ENCODE data around the gene CINP. TPM values are rescaled to one million over a fixed set of nuclear protein-coding genes. Genes with fewer than 3 reads are reported as not detected.

The CINP gene
- total and polyA plus RNA-seq, 9 of the 15 experiments (the other 6 are each of a cell fraction or from before 2014, with no cell fraction given): 36.3 to 63.2 (median 43.7) TPM

- TF ChIP-seq CREB1 (IDR thresholded peaks at IDR 0.05) (peak; percentile 58), CREB1 (CRISPR knock-in tag; IDR thresholded peaks at IDR 0.05) (peak; percentile 74; the same call in 1 of the 2 replicates), SIN3A (IDR thresholded peaks at IDR 0.05; ENCODE audit: borderline replicate concordance in 2 of 2, control insufficient read depth in 1 of 2, low read depth in 2 of 2, low read length in 2 of 2) (peak in 1 of 2 experiments; percentile 45; a peak in 1 of 4 replicates), SRSF7 (optimal IDR thresholded peaks at IDR 0.05; ENCODE audit: low read depth, low read length) (no peak), RAD21 (CRISPR knock-in tag; conservative IDR thresholded peaks at IDR 0.05 in 1 of 2, IDR thresholded peaks at IDR 0.05 in 1 of 2) (no peak), ZSCAN32 (CRISPR knock-in tag; IDR thresholded peaks at IDR 0.05) (0 out of 2 replicates have a peak, but pooled peaks have one; percentile 14), XRCC5 (IDR thresholded peaks at IDR 0.05; ENCODE audit: low read depth, low read length) (peak; percentile 76; the same call in 1 of the 2 replicates), YBX1 (IDR thresholded peaks at IDR 0.05) (no peak), ATF6 (CRISPR knock-in tag; IDR thresholded peaks at IDR 0.05) (peak; percentile 56; the same call in 1 of the 2 replicates), CUX1 (CRISPR knock-in tag; IDR thresholded peaks at IDR 0.05) (0 out of 2 replicates have a peak, but pooled peaks have one; percentile 48), SAFB (IDR thresholded peaks at IDR 0.05; ENCODE audit: borderline replicate concordance, low read depth, low read length) (no peak), EGR1 (conservative IDR thresholded peaks at IDR 0.05) (peak; percentile 33), CREB3 (tag; conservative IDR thresholded peaks at IDR 0.05; ENCODE audit: low read depth) (no peak), ETV6 (IDR thresholded peaks at IDR 0.05; ENCODE audit: borderline replicate concordance in 1 of 2, low read depth in 2 of 2, low read length in 1 of 2) (no peak), ETV6 (CRISPR knock-in tag; IDR thresholded peaks at IDR 0.05; ENCODE audit: borderline replicate concordance) (0 out of 2 replicates have a peak, but pooled peaks have one; percentile 26), TFE3 (CRISPR knock-in tag; IDR thresholded peaks at IDR 0.05) (no peak)
These were observed 45.7 kb downstream of the CINP start (continued) for GRCh38 chr14:102316743-102317563.
